Measurements from ENCODE around the gene HPSE2. TPM values are rescaled to one million over a fixed set of nuclear protein-coding genes. Genes with fewer than 3 reads are reported as not detected.

Gene HPSE2
- total RNA-seq, 1 experiment from 2014 or later, result not detected

DNA sequence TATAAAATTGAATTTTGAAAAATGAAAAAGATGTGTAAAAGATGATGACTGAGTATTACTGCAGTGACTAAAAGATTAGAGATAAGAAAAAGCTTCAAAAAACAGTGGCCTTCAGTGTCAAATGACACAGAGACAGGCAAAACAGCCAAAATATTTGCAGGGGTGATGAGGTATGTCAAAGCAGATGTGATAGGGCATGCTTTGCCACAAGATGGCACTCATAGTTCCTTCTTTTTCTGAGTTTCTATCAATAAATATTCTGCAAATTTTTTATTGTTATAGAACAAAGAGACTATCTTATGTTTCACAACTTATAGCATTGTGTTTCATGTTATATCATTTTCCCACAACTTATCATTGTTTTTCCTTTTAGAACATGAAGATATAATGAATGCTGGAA, 444.8 kb downstream of the HPSE2 start:
- ChIA-PET CTCF (no interaction called here), POLR2A (ENCODE audit: unreplicated experiment) (no interaction called here)
- H3K9me3 ChIP-seq (ENCODE audit: insufficient read depth, low read depth), result no peaks in the 10 kb centered on the region
- intact Hi-C loops (cut with micrococcal nuclease; ENCODE audit: unreplicated experiment), result loop anchor here (5.0 kb wide), 1 partner anchor 456 kb away; no protein-coding TSS in a partner anchor
- H3K27me3 ChIP-seq (ENCODE audit: insufficient read depth, low read depth), result no peaks in the 10 kb centered on the region
- H4K20me1 ChIP-seq (ENCODE audit: insufficient read depth), result no peaks in the 10 kb centered on the region
- no peak for DNase-seq
- H3K4me3 ChIP-seq, result no peak overlapping the region
- no peaks in the 10 kb centered on the region for H3F3A ChIP-seq (ENCODE audit: insufficient read depth, low read depth)
- H3K4me2 ChIP-seq, result no peak overlapping the region
- H3K36me3 ChIP-seq (ENCODE audit: low read depth), result no peaks in the 10 kb centered on the region
- no peak for TF ChIP-seq EZH2 (IDR thresholded peaks at IDR 0.05; ENCODE audit: low read depth)
- TF ChIP-seq, protein P1, sequence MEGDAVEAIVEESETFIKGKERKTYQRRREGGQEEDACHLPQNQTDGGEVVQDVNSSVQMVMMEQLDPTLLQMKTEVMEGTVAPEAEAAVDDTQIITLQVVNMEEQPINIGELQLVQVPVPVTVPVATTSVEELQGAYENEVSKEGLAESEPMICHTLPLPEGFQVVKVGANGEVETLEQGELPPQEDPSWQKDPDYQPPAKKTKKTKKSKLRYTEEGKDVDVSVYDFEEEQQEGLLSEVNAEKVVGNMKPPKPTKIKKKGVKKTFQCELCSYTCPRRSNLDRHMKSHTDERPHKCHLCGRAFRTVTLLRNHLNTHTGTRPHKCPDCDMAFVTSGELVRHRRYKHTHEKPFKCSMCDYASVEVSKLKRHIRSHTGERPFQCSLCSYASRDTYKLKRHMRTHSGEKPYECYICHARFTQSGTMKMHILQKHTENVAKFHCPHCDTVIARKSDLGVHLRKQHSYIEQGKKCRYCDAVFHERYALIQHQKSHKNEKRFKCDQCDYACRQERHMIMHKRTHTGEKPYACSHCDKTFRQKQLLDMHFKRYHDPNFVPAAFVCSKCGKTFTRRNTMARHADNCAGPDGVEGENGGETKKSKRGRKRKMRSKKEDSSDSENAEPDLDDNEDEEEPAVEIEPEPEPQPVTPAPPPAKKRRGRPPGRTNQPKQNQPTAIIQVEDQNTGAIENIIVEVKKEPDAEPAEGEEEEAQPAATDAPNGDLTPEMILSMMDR (conservative IDR thresholded peaks at IDR 0.05), result peak; percentile 37; the same call in 1 of the 2 replicates
- H3K27ac ChIP-seq, result no peak overlapping the region
- BruUV-seq (replicated peaks), result no TSS peak
- no peak overlapping the region for H2AFZ ChIP-seq
- H3K9me2 ChIP-seq (ENCODE audit: insufficient read depth), result no peaks in the 10 kb centered on the region
- no peaks in the 10 kb centered on the region for H3K79me2 ChIP-seq (ENCODE audit: low read depth)
- no peaks in the 10 kb centered on the region for H3K4me1 ChIP-seq (replicated peaks; ENCODE audit: insufficient read depth)

DNA sequence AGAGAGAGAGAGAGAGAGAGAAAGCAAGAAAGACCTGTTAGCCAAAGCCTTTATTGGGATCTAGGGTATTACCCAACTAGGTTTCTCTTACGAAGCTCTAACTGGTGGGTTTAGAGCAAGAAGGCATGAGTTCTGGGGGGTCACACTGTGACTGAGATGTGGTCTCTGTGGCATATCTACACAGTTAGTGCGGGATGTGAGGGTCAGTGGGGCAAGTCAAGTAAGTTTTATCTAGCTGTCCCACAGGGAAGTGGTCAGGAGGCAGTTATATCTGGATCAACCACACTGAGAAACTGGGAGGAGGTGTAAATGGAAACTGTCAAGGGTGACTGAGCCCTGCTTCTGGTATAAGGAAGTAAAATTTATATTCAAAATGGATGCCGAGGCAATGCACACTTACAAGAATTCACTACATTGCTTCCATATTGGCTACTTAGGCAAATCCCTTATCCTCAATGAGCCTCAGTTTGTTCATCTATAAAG, 457.3 kb downstream of the HPSE2 start:
- H3K27me3 ChIP-seq (ENCODE audit: insufficient read depth, low read depth), result no peaks in the 10 kb centered on the region
- POLR2A ChIA-PET (ENCODE audit: unreplicated experiment), result no interaction called here

DNA sequence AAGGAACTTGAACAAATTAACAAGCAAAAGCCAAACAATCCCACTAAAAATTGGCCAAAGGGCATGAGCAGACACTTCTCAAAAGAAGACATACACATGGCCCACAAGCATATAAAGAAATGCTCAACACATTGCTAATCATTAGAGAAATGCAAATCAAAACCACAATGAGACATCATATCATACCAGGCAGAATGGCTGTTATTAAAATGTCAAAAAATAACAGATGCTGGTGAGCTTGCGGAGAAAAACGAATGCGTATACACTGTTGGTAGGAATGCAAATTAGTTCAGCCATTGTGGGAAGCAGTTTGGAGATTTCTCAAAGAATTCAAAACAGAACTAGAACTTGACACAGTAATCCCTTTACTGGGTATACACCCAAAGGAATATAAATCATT, 477.2 kb downstream of the HPSE2 start:
- intact Hi-C loops (cut with micrococcal nuclease; ENCODE audit: unreplicated experiment), result no loop called here
- BruUV-seq (replicated peaks), result no TSS peak
- CTCF ChIA-PET, result no interaction called here
- no peaks in the 10 kb centered on the region for H3K27me3 ChIP-seq (ENCODE audit: insufficient read depth, low read depth)
- DNase-seq, result no peak
- H4K20me1 ChIP-seq (ENCODE audit: insufficient read depth), result no peaks in the 10 kb centered on the region
- H3K9me3 ChIP-seq (ENCODE audit: insufficient read depth, low read depth), result no peaks in the 10 kb centered on the region
- no peak for TF ChIP-seq EZH2 (IDR thresholded peaks at IDR 0.05; ENCODE audit: low read depth)
- TF ChIP-seq, protein P1 (conservative IDR thresholded peaks at IDR 0.05), result no peak
- H3K4me2 ChIP-seq, result no peak overlapping the region
- H3K4me1 ChIP-seq (replicated peaks; ENCODE audit: insufficient read depth), result no peaks in the 10 kb centered on the region
- no peaks in the 10 kb centered on the region for H3K79me2 ChIP-seq (ENCODE audit: low read depth)
- H3F3A ChIP-seq (ENCODE audit: insufficient read depth, low read depth), result no peaks in the 10 kb centered on the region
- no peak overlapping the region for H3K4me3 ChIP-seq
- no peaks in the 10 kb centered on the region for H3K36me3 ChIP-seq (ENCODE audit: low read depth)
- H3K9me2 ChIP-seq (ENCODE audit: insufficient read depth), result no peaks in the 10 kb centered on the region
- POLR2A ChIA-PET (ENCODE audit: unreplicated experiment), result no interaction called here
- H3K27ac ChIP-seq, result no peak overlapping the region
- H2AFZ ChIP-seq, result no peak overlapping the region

More for the DNA sequence above, 457.3 kb downstream of the HPSE2 start:
- CTCF ChIA-PET, result no interaction called here
- Histone ChIP-seq H3K4me1 (replicated peaks; ENCODE audit: insufficient read depth) (no peaks in the 10 kb centered on the region), H2AFZ (no peak overlapping the region), H3K9me2 (ENCODE audit: insufficient read depth) (no peaks in the 10 kb centered on the region), H3K79me2 (ENCODE audit: low read depth) (no peaks in the 10 kb centered on the region), H3K9me3 (ENCODE audit: insufficient read depth, low read depth) (no peaks in the 10 kb centered on the region), H4K20me1 (ENCODE audit: insufficient read depth) (no peaks in the 10 kb centered on the region), H3K4me2 (no peak overlapping the region), H3K27ac (no peak overlapping the region), H3K4me3 (no peak overlapping the region), H3F3A (ENCODE audit: insufficient read depth, low read depth) (no peaks in the 10 kb centered on the region), H3K36me3 (ENCODE audit: low read depth) (no peaks in the 10 kb centered on the region)
- no TSS peak for BruUV-seq (replicated peaks)
- no peak for DNase-seq
- intact Hi-C loops (cut with micrococcal nuclease; ENCODE audit: unreplicated experiment), result no loop called here
- TF ChIP-seq, protein P1 (conservative IDR thresholded peaks at IDR 0.05), result no peak
- TF ChIP-seq EZH2 (IDR thresholded peaks at IDR 0.05; ENCODE audit: low read depth), result no peak

Data from PC-9 (cell line).